CD4-positive, alpha-beta T cell treated with Interleukin-1 beta for 1 hour (primary cell): ENCODE results near the gene CCDC106.

ENCODE experiments used
- DNase-seq, 2 donors: peaks; one replicate each; pipeline ENCODE4 v3.0.0-alpha.2; 2020 to 2022

CCDC106 gene

DNA sequence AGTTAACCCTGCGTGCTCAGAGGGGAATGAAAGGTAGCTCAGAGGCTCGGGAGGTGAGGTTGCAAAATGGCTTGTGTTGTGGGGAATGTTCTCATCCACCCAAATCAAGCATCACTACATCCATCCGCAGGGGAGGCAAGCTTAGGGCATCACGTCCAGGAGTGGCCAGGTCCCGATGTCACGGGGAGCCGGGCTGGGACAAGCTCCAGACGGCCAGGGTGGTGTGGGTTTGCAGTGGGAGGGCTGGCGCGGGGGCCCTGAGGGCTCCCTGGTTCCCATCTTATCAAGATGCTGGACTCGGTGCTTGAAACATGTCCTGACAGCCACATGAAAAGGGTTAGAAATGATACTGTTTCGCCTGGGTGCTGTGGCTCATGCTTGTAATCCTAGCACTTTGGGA lies 52.8 kb downstream of the CCDC106 start:
- no peak for DNase-seq

- no peak for DNase-seq
Observed at GRCh38 chr19:55702131-55702627, 54.2 kb downstream of the CCDC106 start.
